NCI-H1694 (cell line): Measurements from ENCODE around the gene PAQR7.

ENCODE experiments used
- DNase-seq: peaks from one replicate; lab custom pipeline; 2025; lab: John Stamatoyannopoulos, UW

The PAQR7 gene

DNA sequence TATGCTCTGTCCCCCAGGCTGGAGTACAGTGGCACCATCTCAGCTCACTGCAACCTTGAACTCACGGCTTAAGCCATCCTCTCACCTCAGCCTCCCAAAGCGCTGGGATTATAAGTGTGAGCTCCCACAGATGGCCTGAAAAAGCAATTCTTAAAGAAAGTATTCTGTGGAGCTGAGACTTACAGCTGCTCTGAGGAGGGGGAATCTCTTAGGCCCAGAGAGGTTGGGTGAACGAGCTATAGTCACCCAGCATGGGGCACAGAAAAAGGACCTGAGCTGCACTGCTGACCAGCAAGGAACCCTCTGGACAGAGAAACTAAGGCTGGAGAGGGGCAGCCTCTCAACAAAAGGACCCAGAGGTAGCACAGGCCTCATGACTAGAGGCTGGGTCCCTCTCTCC is 1.3 kb downstream of the PAQR7 start:
- no peak for DNase-seq

DNA sequence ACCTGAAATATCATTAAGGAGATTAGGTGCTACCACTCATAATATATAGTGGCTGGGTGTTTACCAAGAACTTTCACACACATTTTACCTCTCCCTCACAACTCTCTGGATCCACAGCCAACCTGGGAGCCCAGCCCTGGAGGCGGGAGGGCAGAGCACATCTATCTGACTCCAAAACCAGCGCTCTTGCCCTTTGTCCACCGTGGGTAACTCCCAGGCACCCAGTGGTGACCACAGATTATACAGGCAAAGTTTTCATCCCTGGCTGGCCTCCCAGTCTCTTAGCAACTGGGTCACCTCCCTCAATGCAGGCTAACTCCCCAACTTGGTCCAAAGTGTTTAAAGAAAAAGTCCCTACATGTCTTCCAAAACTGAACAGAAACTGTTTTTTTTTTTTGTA is 2.4 kb downstream of the PAQR7 start:
- no peak for DNase-seq

DNA sequence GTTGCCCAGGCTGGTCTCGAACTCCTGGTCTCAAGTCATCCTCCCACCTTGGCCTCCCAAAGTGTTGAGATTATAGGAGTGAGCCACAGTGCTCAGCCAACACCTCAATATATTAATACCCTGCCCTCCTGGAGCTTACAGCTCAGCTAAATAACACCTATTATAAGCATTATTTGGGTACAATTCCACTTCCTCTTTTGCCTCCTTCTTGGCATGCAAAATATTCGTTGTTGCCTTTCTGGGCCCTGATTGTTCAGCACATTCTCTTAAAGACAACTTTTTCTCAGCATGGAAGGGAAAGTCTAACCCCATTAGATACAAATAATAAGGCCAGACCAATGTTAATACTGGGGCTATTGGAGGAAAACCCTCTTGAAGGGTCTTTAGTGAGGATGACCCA is 2.8 kb downstream of the PAQR7 start:
- DNase-seq, result no peak

DNA sequence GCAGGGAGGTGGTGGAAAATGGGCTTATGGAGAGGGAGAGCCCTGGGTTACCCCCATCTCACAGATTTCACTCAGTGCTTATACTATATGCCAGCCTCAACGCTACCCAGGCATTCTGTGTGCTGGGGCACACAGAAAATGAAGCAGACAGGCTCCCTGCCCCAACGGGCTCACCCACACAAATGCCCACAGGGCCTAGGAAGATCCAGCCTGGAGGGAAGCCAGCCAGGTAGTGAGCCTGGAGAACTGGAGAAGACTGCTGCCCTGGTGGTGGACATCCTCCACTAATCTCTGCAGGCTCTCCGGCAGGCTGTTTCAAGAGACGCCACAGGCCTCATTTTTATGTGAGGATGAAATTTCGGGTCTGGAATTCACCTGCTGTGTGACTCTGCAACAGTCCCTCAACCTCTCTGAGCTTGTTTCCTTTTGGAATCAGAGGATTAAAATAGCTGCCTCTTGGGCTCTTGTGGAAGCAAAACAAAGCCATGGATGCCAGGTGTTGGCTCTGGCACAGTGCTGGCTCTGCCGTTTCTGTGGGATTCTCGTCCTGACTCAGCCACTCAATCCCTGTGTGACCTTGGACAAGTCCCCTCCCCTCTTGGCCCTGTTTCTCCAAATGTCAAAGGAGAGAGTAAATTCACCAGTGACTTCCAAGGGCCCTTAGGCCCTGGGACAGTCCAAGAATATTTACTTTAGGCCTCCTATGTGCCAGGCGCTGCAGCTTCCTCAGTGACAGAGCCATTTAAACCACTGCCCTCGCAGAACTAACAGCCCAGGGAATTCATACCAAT is 3.6 kb downstream of the PAQR7 start:
- DNase-seq, result no peak

DNA sequence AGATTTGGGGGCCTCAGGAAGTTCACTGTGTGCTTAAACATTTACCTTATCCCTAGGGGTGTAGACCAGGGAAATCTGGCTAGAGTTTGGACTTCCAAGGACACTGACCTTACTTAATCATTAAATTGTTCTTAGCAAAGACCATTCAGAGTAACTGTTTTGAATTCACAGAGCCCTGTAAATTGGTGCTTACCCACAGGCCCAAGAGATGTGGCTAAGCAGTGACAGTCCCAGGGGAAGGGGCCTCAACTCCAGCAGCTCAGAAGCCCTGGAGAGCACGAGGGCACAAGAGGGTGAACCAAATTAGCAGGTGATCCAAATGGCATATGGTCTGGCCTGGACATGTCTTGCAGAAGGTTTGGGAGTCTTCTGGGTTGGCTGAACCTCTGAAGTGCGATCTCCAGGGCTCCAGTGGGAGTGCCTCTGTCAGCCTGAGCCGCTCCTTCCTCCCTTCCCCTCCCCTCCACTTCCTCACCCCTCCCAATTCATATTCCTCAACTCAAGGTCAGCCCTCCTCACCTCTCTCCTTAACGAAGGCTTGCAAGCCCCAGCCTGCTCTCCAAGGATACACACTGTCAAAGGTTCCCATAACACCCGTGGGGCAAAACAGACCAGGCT is 4.3 kb downstream of the PAQR7 start:
- no peak for DNase-seq

DNA sequence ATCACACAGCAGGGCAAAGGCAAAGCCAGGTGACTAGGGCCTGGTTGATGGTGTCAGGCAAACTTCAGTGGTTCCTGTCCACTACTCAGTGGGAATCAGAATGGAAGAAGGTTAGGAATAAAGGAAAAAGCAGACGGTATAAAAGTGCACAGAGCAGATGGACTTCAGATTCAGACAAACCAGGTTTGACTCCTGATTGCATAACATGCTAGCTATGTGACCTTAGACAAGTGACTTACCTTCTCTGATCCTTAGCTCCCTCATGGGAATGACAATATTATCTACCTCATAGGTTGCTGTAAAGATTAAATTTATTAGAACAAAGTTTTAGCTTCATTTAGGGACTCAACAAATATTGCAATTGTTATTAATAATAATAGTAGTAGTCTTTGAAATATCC is 4.9 kb downstream of the PAQR7 start:
- no peak for DNase-seq

DNA sequence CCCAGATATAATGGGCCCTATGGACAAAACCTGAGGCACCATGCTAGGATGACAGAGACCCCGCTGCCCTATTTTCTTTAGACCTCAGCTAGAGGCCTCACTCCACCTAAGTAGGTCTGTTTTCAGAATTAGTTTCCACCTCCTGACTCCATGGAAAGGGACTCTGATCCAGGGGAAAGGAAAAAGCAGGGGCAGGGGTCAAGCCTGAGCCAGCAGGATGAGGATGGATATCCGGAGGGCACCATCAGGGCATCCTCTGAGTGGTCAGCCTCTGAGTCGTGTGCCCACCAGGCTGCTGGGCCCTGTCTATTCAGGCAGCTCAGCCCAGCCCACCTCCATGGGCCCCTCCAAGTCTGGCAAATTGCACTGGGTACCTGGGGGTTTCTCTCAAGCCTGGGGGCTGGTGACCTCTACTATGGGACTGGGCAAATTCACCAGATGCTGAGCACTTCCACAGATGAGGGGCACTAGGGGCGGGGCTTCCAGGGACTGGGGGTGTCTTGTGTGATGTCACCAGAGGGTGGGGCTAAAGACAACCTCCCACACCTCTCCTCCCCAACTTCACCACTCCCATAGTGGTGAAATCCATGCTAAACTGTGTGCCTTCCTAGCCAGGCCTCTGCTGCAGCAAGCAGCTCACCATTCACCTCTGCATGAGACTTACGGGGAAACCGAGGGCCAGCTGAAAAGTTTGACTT is 5.5 kb downstream of the PAQR7 start:
- no peak for DNase-seq

DNA sequence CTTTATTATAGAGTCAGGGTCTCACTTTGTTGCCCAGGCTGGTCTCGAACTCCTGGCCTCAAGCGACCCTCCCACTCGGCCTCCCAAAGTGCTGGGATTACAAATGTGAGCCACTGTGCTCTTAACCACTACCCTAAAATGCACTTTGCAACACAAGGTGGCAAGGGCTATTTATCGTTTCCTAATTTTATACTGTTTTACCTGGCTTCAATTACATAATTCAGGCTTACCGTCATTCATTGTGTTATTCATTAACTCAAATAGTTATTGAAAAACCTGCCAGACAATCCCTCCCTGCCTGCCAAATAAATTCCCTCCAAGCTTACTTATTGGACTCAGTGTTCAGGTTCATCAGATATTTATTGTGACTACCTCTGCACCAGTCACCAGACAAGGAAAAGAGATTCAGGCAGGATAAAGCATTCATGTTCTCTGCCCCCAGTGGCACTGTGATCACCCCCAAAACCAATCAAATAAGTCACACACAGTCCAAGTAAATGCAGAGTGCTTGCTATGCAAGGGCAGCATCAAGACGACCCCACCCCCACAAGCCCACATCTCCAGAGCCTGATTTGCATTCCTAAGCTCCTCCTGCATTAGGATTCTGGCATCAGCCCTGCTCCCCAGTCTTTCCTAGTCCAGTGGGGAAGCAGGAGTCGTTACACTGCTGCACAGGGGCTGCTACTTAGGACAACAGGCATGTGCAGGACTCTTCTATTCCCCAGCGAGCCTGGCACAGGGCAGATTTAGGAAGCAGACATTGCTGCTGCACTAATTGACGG is 8.1 kb downstream of the PAQR7 start:
- no peak for DNase-seq

DNA sequence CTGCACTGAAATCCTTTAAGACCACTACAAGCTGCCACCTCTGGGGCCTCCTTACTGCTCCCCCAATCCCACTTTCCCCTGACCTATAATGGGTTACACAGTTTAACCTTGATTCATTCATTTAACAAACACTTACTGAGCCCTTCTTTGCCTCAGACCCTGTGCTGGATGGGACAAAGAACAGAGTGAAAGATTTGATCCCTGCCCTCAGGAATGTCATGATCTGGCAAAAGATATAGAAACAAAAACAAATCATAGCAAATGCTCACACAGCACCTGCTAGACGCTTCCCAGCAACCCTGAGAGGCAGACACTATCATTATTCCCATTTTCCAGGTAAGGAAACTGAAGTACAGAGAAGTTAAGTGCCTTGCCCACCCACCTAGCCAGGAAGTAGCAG is 9.2 kb downstream of the PAQR7 start:
- no peak for DNase-seq

DNA sequence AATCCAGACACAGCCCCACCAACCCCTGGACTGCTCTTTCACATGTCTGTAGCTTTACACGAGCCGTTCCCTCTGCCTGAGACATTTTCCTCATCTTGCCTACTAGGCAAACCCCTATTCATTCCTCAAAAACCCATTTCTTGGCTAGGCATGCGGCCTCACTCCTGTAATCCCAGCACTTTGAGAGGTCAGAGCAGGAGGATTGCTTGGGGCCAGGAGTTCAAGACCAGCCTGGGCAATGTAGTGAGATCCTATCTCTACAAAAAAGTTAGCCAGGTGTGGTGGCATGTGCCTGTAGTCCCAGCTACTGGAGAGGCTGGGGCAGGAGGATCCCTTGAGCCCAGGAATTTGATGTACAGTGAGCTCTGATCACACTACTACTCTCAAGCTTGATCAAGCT is 11.1 kb downstream of the PAQR7 start:
- DNase-seq, result no peak

DNA sequence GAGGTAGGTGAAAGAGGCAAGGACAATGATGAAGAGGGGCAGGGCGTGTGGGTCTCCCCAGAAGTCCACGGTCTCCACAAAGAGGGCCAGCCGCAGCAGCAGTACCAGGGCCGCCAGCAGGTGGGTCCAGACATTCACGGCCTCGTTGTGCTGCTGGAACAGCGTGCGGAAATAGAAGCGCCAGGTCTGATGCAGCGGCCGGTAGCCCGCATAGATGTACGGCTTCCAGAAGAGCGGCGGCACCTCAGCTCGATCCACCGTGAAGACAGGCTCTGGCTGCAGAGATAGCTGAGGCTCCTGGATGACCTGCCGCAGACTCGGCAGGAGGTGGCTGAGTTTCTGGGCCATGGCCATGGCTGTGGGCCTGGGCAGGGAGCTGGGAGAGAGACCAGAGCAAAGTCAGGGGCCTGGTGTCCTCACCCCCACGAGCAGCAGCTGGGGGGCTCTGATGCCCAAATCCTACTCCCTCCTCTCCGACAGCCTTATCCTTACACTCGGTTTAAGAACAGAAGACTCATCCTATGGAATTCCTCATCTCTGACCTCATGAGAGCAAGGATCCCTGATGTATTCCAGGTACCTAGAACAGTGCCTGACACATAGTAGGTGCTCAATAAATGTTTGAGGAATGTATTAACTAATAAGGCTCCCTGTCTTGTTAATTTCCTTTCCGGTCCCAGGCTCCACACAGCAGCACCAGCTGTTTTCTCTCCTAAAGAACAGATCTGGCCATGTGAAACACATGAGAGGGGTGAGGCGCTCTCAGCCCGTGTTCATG is 11.8 kb downstream of the PAQR7 start:
- no peak for DNase-seq

DNA sequence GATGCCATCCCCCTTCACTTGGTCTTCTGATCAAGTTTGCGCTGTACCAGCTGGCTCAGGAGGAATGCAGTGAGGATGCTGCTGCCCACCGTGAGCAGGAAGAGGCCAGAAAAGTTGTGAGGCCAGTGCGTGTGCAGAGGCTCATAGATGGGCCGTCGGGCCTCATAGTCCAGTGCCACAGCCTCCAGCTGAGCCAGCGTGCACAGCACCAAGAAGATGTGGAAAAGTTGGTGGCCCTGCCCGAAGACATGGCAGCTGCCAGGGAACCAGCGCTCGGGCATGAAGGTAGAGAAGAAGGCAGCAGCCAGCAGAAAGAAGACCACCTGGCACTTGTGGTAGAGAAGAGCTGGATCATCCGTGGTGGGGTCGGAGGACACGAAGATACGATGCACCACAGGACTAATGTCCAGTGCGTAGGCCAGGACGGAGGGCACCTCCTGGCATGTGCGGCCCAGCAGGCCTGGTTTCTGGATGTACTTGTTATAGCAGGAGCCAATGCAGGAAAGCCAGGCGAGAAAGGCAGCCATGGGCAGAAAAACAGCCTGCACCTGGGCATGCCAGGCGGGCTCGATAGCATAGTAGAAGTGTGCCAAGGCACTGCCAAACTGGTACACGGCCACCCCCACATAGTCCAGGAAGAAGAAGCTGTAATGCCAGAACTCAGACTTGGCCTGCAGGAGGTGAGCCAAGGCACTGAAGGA is 12.6 kb downstream of the PAQR7 start:
- no peak for DNase-seq

DNA sequence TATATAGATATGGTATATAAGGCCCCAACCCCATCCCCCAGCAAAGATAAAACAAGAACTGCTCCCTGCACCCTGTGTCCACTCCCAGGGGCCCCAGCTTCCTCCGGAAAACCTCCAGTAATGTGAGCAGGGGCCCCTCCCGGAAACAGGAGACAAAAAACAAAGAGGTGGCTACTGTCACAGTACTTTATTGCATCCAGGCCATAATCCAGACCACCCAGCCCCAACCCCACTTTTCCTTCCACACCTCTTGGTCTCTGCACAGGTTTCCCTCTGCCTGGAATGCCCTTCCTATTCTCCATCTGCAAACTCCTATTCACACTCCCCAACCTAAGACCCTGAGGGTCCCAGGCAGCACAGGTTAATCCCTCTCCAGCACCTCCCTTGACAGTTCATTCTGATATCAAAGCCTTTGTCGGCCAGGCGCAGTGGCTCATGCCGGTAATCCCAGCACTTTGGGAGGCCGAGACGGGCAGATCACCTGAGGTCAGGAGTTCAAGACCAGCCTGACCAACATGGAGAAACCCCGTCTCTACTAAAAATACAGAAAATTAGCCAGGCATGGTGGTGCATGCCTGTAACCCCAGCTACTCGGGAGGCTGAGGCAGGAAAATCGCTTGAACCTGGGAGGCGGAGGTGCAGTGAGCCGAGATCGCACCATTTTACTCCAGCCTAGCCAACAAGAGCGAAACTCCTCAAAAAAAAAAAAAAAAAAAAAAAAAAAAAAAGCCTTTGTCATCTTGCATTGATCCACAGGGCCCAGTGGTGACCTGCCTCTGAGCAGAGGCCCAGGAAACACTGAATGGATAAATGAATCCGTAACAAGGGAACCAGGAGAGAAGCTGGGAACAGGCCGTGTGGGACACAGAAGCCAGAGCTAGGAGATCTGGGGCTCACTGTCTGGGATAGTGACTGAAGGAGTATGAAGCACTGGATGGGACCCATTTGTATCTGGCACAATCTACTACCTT is 13.9 kb downstream of the PAQR7 start:
- no peak for DNase-seq

DNA sequence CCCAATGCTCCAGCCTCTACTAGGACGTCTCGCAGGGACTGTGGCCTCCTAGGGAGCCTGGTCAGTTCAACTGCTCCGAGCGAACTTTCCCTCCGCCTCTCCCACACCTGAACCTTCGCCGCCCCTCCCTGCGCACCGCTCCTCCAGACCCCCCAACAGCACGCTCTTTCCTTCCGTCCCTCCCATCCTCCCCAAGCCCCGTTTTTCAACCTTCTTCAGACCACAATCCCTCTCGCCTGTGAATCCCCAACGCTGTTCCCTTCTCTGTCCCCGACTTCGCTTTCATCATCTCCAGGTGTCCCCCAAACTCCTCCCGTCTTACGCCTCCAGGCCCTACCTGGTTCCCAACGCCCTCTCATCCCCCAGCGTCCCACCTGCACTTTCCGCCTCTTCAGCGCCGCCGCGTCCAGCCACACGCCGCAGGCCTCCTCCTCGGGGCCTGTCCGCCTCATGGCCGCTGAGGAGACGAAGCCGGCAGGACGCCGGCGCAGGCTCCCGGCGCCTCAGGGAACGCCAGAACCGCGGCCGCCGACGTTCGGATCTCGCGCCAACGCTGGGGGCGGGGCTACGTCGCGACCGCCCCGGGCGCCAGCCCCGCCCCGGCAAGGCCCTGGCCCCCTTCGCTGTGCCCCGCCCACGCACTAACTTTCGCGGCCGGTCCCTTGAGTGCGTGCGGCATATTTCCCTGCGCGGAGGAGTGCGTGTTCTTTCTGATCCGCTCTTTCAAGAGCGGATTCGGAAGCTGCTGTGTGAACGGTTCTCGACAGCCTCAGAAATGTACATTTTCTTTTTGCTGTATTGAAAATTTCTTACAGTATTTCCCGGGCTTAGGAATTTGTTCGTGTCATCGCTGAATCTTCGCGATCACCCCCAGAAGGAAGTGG is 16.4 kb downstream of the PAQR7 start, which contains the start of gene AUNIP:
Gene AUNIP, minus strand, starts transcription at position 552 of the 884 bp plus-strand sequence. Its CDS starts 100 bp downstream, at position 452.
- DNase-seq, result peak; percentile 48

DNA sequence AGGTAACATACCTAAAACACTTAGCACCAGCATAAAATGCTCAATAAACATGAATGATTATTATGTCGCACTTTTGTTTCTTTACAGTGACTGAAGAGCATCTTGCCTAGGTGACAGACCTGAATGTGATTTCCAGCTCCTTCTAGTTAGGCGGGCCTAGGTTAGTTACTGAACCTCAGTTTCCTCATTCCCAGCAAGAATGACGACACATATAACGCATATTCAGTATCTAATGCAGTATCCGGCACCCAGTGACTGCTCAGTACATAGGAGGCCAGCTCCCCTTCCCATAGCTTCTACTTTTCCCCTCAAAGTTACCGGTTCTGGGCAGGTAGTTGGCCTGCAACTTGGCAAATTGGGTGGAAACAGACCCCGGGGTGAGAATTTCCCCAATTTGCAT is 17.0 kb downstream of the PAQR7 start:
- no peak for DNase-seq

DNA sequence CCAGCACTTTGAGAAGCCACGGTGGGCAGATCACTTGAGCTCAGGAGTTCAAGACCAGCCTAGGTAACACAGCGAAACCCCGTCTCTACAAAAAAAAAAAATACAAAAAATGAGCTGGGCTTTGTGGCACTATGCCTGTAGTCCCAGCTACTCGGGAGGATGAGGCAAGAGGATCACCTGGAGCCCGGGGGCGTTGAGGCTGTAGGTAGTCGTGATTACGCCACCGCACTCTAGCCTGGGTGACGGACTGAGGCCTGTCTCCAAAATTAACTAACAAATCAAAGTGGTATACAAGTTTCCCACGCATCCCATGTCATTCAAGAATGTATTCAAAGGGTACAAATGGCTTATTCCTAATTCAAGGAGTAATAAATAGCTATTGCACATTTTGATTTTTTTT is 18.7 kb downstream of the PAQR7 start:
- DNase-seq, result no peak

DNA sequence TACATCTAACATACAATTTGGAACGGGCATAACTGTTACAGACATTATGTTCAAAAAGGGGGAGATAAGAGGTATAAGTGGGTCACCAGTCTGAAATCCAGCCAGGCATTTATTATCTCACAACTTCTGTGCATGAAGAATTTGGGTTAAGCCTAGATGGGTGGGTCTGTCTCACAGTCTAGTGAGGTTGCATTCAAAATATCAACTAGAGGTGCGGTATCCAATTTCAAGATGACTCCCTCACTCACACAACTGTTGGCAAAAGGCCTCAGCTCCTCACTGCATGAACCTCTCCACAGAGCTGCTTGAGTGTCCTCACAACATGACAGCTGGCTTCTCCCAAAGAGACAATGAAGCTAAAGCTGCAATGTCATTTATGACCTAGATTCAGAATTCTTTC is 21.0 kb downstream of the PAQR7 start:
- no peak for DNase-seq

DNA sequence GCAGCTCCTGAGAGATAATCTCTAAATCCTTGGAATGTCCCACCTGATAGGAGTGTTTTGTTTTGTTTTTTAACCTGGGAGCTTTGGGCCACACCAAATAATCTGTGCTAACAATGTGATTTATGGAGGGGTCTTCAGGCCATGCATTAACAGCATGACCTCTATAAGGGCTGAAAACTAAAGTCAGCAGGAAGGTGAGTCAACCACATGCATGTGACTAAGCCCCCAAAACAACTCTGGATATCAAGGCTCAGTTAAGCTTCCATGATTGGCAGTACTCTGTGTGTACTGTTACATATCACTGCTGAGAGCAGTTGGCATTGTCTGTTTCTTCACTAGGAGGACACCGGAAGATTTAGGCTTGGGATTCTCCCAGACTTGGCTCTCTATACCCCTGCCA is 27.0 kb downstream of the PAQR7 start:
- no peak for DNase-seq

DNA sequence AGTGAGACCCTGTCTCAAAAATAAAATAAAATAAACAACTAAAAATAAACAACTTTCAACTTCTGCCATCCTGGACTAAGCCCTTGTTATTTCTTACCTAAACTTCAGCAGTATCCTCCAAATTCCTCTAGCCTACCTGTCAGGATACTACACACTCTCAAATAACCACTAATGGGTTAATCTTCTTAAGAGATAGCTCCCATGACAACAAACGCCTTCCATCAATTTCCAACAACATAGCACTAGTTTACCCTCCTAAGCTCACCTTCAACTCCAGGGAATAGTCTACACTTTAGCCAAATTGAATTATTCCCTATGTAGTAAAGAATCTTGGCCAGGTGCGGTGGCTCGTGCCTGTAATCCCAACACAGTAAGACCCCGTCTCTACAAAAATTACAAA is 27.6 kb downstream of the PAQR7 start:
- no peak for DNase-seq
